Measurements from ENCODE around the gene ARMC12. TPM values are rescaled to one million over a fixed set of nuclear protein-coding genes. Genes with fewer than 3 reads are reported as not detected.

The ARMC12 gene
- total RNA-seq, 1 experiment from 2014 or later: not detected

- DNase-seq (ENCODE audit: low read depth, low spot score): no peak
- in situ Hi-C loops (cut with HindIII; ENCODE audit: low pct_unique_long_range_greater_than_20kb, low sequenced_read_pairs): no loop called here
Measured at GRCh38 chr6:35713006-35713767, 23.6 kb upstream of the ARMC12 start.

GRCh38 chr6:35716798-35717197 is 20.0 kb upstream of the ARMC12 start:
- no peak for DNase-seq (ENCODE audit: low read depth, low spot score)

GRCh38 chr6:35717449-35718374 is 19.1 kb upstream of the ARMC12 start:
- in situ Hi-C loops (cut with HindIII; ENCODE audit: low pct_unique_long_range_greater_than_20kb, low sequenced_read_pairs): no loop called here
- no peak for DNase-seq (ENCODE audit: low read depth, low spot score)

More at GRCh38 chr6:35716798-35717197, 20.0 kb upstream of the ARMC12 start:
- in situ Hi-C loops (cut with HindIII; ENCODE audit: low pct_unique_long_range_greater_than_20kb, low sequenced_read_pairs): no loop called here

GRCh38 chr6:35718375-35718736 is 18.5 kb upstream of the ARMC12 start:
- DNase-seq (ENCODE audit: low read depth, low spot score): no peak
- in situ Hi-C loops (cut with HindIII; ENCODE audit: low pct_unique_long_range_greater_than_20kb, low sequenced_read_pairs): no loop called here

GRCh38 chr6:35718911-35719381 is 17.9 kb upstream of the ARMC12 start:
- no peak for DNase-seq (ENCODE audit: low read depth, low spot score)
- in situ Hi-C loops (cut with HindIII; ENCODE audit: low pct_unique_long_range_greater_than_20kb, low sequenced_read_pairs): no loop called here

GRCh38 chr6:35719404-35719829 is 17.4 kb upstream of the ARMC12 start:
- DNase-seq (ENCODE audit: low read depth, low spot score): no peak
- in situ Hi-C loops (cut with HindIII; ENCODE audit: low pct_unique_long_range_greater_than_20kb, low sequenced_read_pairs): no loop called here

- DNase-seq (ENCODE audit: low read depth, low spot score): no peak
Measured at GRCh38 chr6:35719830-35720733, 16.8 kb upstream of the ARMC12 start.

GRCh38 chr6:35722121-35722761 is 14.6 kb upstream of the ARMC12 start:
- in situ Hi-C loops (cut with HindIII; ENCODE audit: low pct_unique_long_range_greater_than_20kb, low sequenced_read_pairs): no loop called here
- DNase-seq (ENCODE audit: low read depth, low spot score): no peak

More at GRCh38 chr6:35719830-35720733, 16.8 kb upstream of the ARMC12 start:
- in situ Hi-C loops (cut with HindIII; ENCODE audit: low pct_unique_long_range_greater_than_20kb, low sequenced_read_pairs): no loop called here

GRCh38 chr6:35723587-35723986 is 13.2 kb upstream of the ARMC12 start:
- in situ Hi-C loops (cut with HindIII; ENCODE audit: low pct_unique_long_range_greater_than_20kb, low sequenced_read_pairs): no loop called here
- no peak for DNase-seq (ENCODE audit: low read depth, low spot score)

GRCh38 chr6:35724059-35724458 is 12.8 kb upstream of the ARMC12 start:
- in situ Hi-C loops (cut with HindIII; ENCODE audit: low pct_unique_long_range_greater_than_20kb, low sequenced_read_pairs): no loop called here
- no peak for DNase-seq (ENCODE audit: low read depth, low spot score)

GRCh38 chr6:35724471-35724870 is 12.4 kb upstream of the ARMC12 start:
- no peak for DNase-seq (ENCODE audit: low read depth, low spot score)
- in situ Hi-C loops (cut with HindIII; ENCODE audit: low pct_unique_long_range_greater_than_20kb, low sequenced_read_pairs): no loop called here

- in situ Hi-C loops (cut with HindIII; ENCODE audit: low pct_unique_long_range_greater_than_20kb, low sequenced_read_pairs): no loop called here
- no peak for DNase-seq (ENCODE audit: low read depth, low spot score)
Measured at GRCh38 chr6:35725081-35725708, 11.6 kb upstream of the ARMC12 start.

- DNase-seq (ENCODE audit: low read depth, low spot score): no peak
- in situ Hi-C loops (cut with HindIII; ENCODE audit: low pct_unique_long_range_greater_than_20kb, low sequenced_read_pairs): no loop called here
Measured at GRCh38 chr6:35725721-35726438, 11.0 kb upstream of the ARMC12 start.

- DNase-seq (ENCODE audit: low read depth, low spot score): no peak
- in situ Hi-C loops (cut with HindIII; ENCODE audit: low pct_unique_long_range_greater_than_20kb, low sequenced_read_pairs): no loop called here
Measured at GRCh38 chr6:35727231-35727934, 9.4 kb upstream of the ARMC12 start.

GRCh38 chr6:35727935-35728682 is 8.7 kb upstream of the ARMC12 start:
- DNase-seq (ENCODE audit: low read depth, low spot score): peak; percentile 14
- in situ Hi-C loops (cut with HindIII; ENCODE audit: low pct_unique_long_range_greater_than_20kb, low sequenced_read_pairs): no loop called here
